Middle frontal gyrus (tissue), 1 donor: ENCODE results near the gene C15orf40.

Experiments used
- DNase-seq: peaks from one replicate; pipeline ENCODE4 v3.0.0-alpha.2; 2015; ENCODE audit warnings: low spot score; ENCODE audit errors: extremely low spot score

The C15orf40 gene

GRCh38 chr15:82995076-82995475, 16.4 kb downstream of the C15orf40 start:
- no peak for DNase-seq

- no peak for DNase-seq
Observed at GRCh38 chr15:82993144-82993543, 18.3 kb downstream of the C15orf40 start.

GRCh38 chr15:82992436-82992998, 18.9 kb downstream of the C15orf40 start:
- DNase-seq = no peak

GRCh38 chr15:82986442-82986780, 25.0 kb downstream of the C15orf40 start:
- DNase-seq = no peak

- DNase-seq = peak; percentile 91
Observed at GRCh38 chr15:82985688-82986441, 25.6 kb downstream of the C15orf40 start, which contains the start of gene RAMAC. Gene RAMAC (plus strand): TSS chr15:82986210. CDS start chr15:82989019, 2,809 bp downstream.

- no peak for DNase-seq
Observed at GRCh38 chr15:82980981-82981380, 30.5 kb downstream of the C15orf40 start.

GRCh38 chr15:82979726-82980125, 31.7 kb downstream of the C15orf40 start:
- no peak for DNase-seq

- DNase-seq = no peak
Observed at GRCh38 chr15:82978438-82978837, 33.0 kb downstream of the C15orf40 start.

GRCh38 chr15:82977076-82977475, 34.4 kb downstream of the C15orf40 start:
- DNase-seq = no peak

GRCh38 chr15:82972990-82973389, 38.4 kb downstream of the C15orf40 start:
- no peak for DNase-seq

- no peak for DNase-seq
Observed at GRCh38 chr15:82971218-82971984, 40.0 kb downstream of the C15orf40 start.

- no peak for DNase-seq
Observed at GRCh38 chr15:82970696-82971095, 40.7 kb downstream of the C15orf40 start.

- DNase-seq = no peak
Observed at GRCh38 chr15:82970078-82970686, 41.3 kb downstream of the C15orf40 start.

- DNase-seq = no peak
Observed at GRCh38 chr15:82969353-82969752, 42.1 kb downstream of the C15orf40 start.

- DNase-seq = no peak
Observed at GRCh38 chr15:82968066-82968465, 43.4 kb downstream of the C15orf40 start.

- DNase-seq = no peak
Observed at GRCh38 chr15:82966671-82967071, 44.8 kb downstream of the C15orf40 start.

GRCh38 chr15:82964890-82965289, 46.5 kb downstream of the C15orf40 start:
- DNase-seq = no peak

GRCh38 chr15:82963471-82964341, 47.7 kb downstream of the C15orf40 start:
- DNase-seq = no peak

- no peak for DNase-seq
Observed at GRCh38 chr15:82960766-82961165, 50.7 kb downstream of the C15orf40 start.

- DNase-seq = no peak
Observed at GRCh38 chr15:82959423-82959822, 52.0 kb downstream of the C15orf40 start.

- DNase-seq = no peak
Observed at GRCh38 chr15:82958638-82959037, 52.8 kb downstream of the C15orf40 start.
